PC-3 (cell line): ENCODE measurements around the gene PLXNA4. TPM values are rescaled to one million over a fixed set of nuclear protein-coding genes. Genes with fewer than 3 reads are reported as not detected.

ENCODE experiments used
- ATAC-seq: fragments of 200-7000 bp; cut with Tn5 transposase; 2 replicates; pipeline ENCODE4 v1.9.1; 2020; ENCODE audit warnings: mild to moderate bottlenecking, moderate library complexity
- BruUV-seq: library from RNA; stranded (reverse); fragments of 400-500 nt; replicated peaks from 2 replicates; lab custom pipeline; 2021; lab: Mats Ljungman, UMichigan
- CTCF ChIA-PET: fragments of 300-600 bp; sonication (Branson Sonifier 250); formaldehyde crosslinking; loops from one replicate; lab custom pipeline; 2022; ENCODE audit warnings: antibody characterized with exemption; lab: Charles Lee
- POLR2A ChIA-PET: fragments of 300-600 bp; sonication (Branson Sonifier 250); formaldehyde crosslinking; loops from one replicate; lab custom pipeline; 2022; ENCODE audit warnings: antibody characterized with exemption; ENCODE audit not compliant: unreplicated experiment; lab: Charles Lee
- DNase-seq: peaks from one replicate; pipeline ENCODE4 v3.0.0-alpha.2; 2015
- H2AFZ ChIP-seq: fragments of 300-600 bp; sonication (generic); 2 replicates; pipeline ENCODE4 v1.6.0; 2016; ENCODE audit warnings: antibody characterized with exemption, low read length
- H3F3A ChIP-seq: fragments of 300-600 bp; sonication (generic); one replicate; pipeline ENCODE4 v1.6.0; 2017; ENCODE audit warnings: antibody characterized with exemption, low read length, control low read depth, mild to moderate bottlenecking; ENCODE audit not compliant: unreplicated experiment
- H3K27ac ChIP-seq: fragments of 300-600 bp; sonication (generic); 2 replicates; pipeline ENCODE4 v1.5.1; 2016; ENCODE audit warnings: mild to moderate bottlenecking, low read length
- H3K27me3 ChIP-seq: fragments of 300-600 bp; sonication (generic); 2 replicates; pipeline ENCODE4 v1.6.1; 2016; ENCODE audit warnings: low read length, mixed read lengths
- H3K36me3 ChIP-seq: fragments of 300-600 bp; sonication (generic); 2 replicates; pipeline ENCODE4 v1.6.1; 2016; ENCODE audit warnings: low read depth, mixed run types, low read length, mixed read lengths
- H3K4me1 ChIP-seq: fragments of 300-600 bp; sonication (generic); 2 replicates; pipeline ENCODE4 v1.5.1; 2016; ENCODE audit warnings: low read length; ENCODE audit not compliant: insufficient read depth
- H3K4me2 ChIP-seq: fragments of 300-600 bp; sonication (generic); 2 replicates; pipeline ENCODE4 v1.6.0; 2016; ENCODE audit warnings: low read length
- H3K4me3 ChIP-seq: fragments of 300-600 bp; sonication (generic); 2 replicates; pipeline ENCODE4 v1.5.1; 2016; ENCODE audit warnings: mild to moderate bottlenecking, low read length, mixed read lengths
- H3K79me2 ChIP-seq: fragments of 300-600 bp; sonication (generic); 2 replicates; pipeline ENCODE4 v1.6.1; 2017; ENCODE audit warnings: low read length, mixed read lengths
- H3K9ac ChIP-seq: fragments of 300-600 bp; sonication (generic); 2 replicates; pipeline ENCODE4 v1.6.0; 2016; ENCODE audit warnings: mild to moderate bottlenecking, low read length
- H3K9me2 ChIP-seq: fragments of 300-600 bp; sonication (generic); replicated peaks from 2 replicates; pipeline ENCODE4 v1.6.1; 2016; ENCODE audit warnings: mixed run types, low read length, mixed read lengths
- H3K9me3 ChIP-seq: fragments of 300-600 bp; sonication (generic); 2 replicates; pipeline ENCODE4 v1.6.1; 2016; ENCODE audit warnings: low read length, mixed read lengths
- H4K20me1 ChIP-seq: fragments of 300-600 bp; sonication (generic); 2 replicates; pipeline ENCODE4 v1.6.1; 2016; ENCODE audit warnings: low read length, mixed read lengths
- EZH2 ChIP-seq: fragments of 300-600 bp; sonication (generic); IDR thresholded peaks from one replicate; pipeline ENCODE4 v1.6.1; 2017; ENCODE audit warnings: antibody characterized with exemption, mild to moderate bottlenecking, low read length; ENCODE audit not compliant: unreplicated experiment
- EZH2phosphoT487 ChIP-seq: fragments of 300-600 bp; sonication (generic); IDR thresholded peaks from 2 replicates; pipeline ENCODE4 v1.6.1; 2018; ENCODE audit warnings: mild to moderate bottlenecking, antibody characterized with exemption, low read length, borderline replicate concordance
- intact Hi-C: fragments of 100-400 bp; cut with micrococcal nuclease; formaldehyde crosslinking; loops from 2 replicates; pipeline ENCODE4 v1.9.0; 2023
- total RNA-seq: library from RNA; depleted of rRNA; stranded (reverse); fragments of >200 nt; gene quantifications from 2 replicates; pipeline ENCODE4 v1.2.3, GENCODE V29; 2014
- TF ChIP-seq, protein P1 (sequence below): fragments of 300-600 bp; sonication (generic); conservative IDR thresholded peaks from 2 replicates; pipeline ENCODE4 v1.5.1; 2017; ENCODE audit warnings: antibody characterized with exemption, low read depth, mild to moderate bottlenecking, low read length

PLXNA4 gene
- total RNA-seq, 1 experiment from 2014 or later: 1.2 TPM

DNA sequence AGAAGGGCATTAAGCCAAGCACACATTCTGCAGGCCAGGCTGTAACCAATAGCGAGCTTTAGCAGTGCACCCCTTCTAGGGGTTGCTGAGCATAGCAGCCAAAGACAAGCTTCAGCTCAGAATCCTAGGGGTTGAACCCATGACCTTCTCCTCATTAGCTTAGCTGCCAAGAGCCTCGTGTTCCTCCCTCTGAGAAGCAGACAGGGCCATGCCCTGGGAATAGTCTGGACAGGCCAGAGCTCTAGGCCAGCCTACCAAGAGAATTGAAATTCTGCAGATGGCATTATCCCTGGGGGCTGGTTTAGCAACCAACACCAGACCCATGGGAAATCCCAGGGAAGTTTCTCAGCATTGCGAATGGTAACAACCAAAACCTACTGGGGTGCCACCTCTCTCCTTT, 77.2 kb downstream of the PLXNA4 start:
- intact Hi-C loops: no loop called here
- Histone ChIP-seq H3K27me3 (no peaks in the 10 kb centered on the region), H2AFZ (no peak overlapping the region), H3K9me2 (no peaks in the 10 kb centered on the region), H3K36me3 (no peaks in the 10 kb centered on the region), H3K79me2 (no peaks in the 10 kb centered on the region), H3F3A (no peaks in the 10 kb centered on the region), H3K9ac (no peak overlapping the region), H4K20me1 (no peaks in the 10 kb centered on the region), H3K27ac (no peak overlapping the region), H3K4me2 (no peak overlapping the region), H3K9me3 (no peaks in the 10 kb centered on the region), H3K4me3 (no peak overlapping the region), H3K4me1 (no peaks in the 10 kb centered on the region)
- TF ChIP-seq, protein P1, sequence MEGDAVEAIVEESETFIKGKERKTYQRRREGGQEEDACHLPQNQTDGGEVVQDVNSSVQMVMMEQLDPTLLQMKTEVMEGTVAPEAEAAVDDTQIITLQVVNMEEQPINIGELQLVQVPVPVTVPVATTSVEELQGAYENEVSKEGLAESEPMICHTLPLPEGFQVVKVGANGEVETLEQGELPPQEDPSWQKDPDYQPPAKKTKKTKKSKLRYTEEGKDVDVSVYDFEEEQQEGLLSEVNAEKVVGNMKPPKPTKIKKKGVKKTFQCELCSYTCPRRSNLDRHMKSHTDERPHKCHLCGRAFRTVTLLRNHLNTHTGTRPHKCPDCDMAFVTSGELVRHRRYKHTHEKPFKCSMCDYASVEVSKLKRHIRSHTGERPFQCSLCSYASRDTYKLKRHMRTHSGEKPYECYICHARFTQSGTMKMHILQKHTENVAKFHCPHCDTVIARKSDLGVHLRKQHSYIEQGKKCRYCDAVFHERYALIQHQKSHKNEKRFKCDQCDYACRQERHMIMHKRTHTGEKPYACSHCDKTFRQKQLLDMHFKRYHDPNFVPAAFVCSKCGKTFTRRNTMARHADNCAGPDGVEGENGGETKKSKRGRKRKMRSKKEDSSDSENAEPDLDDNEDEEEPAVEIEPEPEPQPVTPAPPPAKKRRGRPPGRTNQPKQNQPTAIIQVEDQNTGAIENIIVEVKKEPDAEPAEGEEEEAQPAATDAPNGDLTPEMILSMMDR: no peak
- TF ChIP-seq EZH2phosphoT487 (no peak), EZH2 (no peak)
- BruUV-seq: no TSS peak
- POLR2A ChIA-PET: no interaction called here
- CTCF ChIA-PET: no interaction called here
- DNase-seq (no peak), ATAC-seq (no peak)

DNA sequence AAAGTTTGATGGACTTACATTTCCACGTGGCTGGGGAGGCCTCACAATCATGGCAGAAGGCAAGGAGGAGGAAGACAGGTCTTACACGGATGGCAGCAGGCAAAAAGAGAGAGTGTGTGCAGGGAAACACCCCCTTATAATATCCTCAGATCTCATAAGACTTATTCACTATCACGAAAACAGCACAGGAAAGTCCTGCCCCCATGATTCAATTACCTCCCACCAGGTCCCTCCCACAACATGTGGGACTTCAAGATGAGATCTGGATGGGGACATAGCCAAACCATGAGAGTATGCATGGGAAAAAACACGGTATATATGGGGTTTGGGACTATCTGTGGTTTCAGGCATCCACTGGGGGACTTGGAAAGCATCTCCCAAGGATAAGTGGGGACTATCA, 78.0 kb downstream of the PLXNA4 start:
- ATAC-seq (no peak), DNase-seq (no peak)
- POLR2A ChIA-PET: no interaction called here
- H3K27ac ChIP-seq: no peak overlapping the region
- H3K9me3 ChIP-seq: no peaks in the 10 kb centered on the region
- no peaks in the 10 kb centered on the region for H3K4me1 ChIP-seq
- no peak overlapping the region for H2AFZ ChIP-seq
- no peaks in the 10 kb centered on the region for H3K9me2 ChIP-seq
- CTCF ChIA-PET: no interaction called here
- H3K27me3 ChIP-seq: no peaks in the 10 kb centered on the region
- intact Hi-C loops: no loop called here
- H3F3A ChIP-seq: no peaks in the 10 kb centered on the region
- BruUV-seq: no TSS peak
- no peaks in the 10 kb centered on the region for H3K36me3 ChIP-seq
- H4K20me1 ChIP-seq: no peaks in the 10 kb centered on the region
- TF ChIP-seq EZH2 (no peak), EZH2phosphoT487 (no peak)
- TF ChIP-seq, protein P1: no peak
- no peak overlapping the region for H3K4me2 ChIP-seq
- H3K79me2 ChIP-seq: no peaks in the 10 kb centered on the region
- H3K4me3 ChIP-seq: no peak overlapping the region
- H3K9ac ChIP-seq: no peak overlapping the region

GRCh38 chr7:132497098-132497497, 79.2 kb downstream of the PLXNA4 start:
- no peaks in the 10 kb centered on the region for H3F3A ChIP-seq
- CTCF ChIA-PET: no interaction called here
- no peak overlapping the region for H2AFZ ChIP-seq
- peaks cover 3% of the 10 kb centered on the region; the same call in 1 of the 2 replicates for H3K4me1 ChIP-seq
- H3K4me2 ChIP-seq: no peak overlapping the region
- DNase-seq (no peak), ATAC-seq (no peak)
- no peaks in the 10 kb centered on the region for H3K27me3 ChIP-seq
- no peak for TF ChIP-seq EZH2
- TF ChIP-seq EZH2phosphoT487: no peak
- H3K36me3 ChIP-seq: no peaks in the 10 kb centered on the region
- H3K4me3 ChIP-seq: no peak overlapping the region
- no peak overlapping the region for H3K9ac ChIP-seq
- POLR2A ChIA-PET: no interaction called here
- no peaks in the 10 kb centered on the region for H3K9me3 ChIP-seq
- H3K27ac ChIP-seq: no peak overlapping the region
- H3K9me2 ChIP-seq: no peaks in the 10 kb centered on the region
- H4K20me1 ChIP-seq: no peaks in the 10 kb centered on the region
- no peaks in the 10 kb centered on the region for H3K79me2 ChIP-seq
- intact Hi-C loops: no loop called here
- no TSS peak for BruUV-seq
